ENCODE results near the gene GCH1.

- no peak for TF ChIP-seq CTCF (IDR thresholded peaks at IDR 0.05)
- no peak for TF ChIP-seq POLR2A (IDR thresholded peaks at IDR 0.05; ENCODE audit: low read depth)
These were observed 16.7 kb upstream of the GCH1 start for GRCh38 chr14:54919330-54919729.
